HG03097 (cell line): ENCODE results near the gene ZNF837.
"Not testable (repeated sequence)": the region's sequence is repeated elsewhere in the genome, so short reads cannot be mapped to it uniquely, and the experiment has no call there.

Experiments used
- ATAC-seq: cut with Tn5 transposase; IDR thresholded peaks from one replicate; pipeline ENCODE4 v1.9.1; 2021; ENCODE audit not compliant: unreplicated experiment, low FRiP score

Gene ZNF837

GRCh38 chr19:58380662-58381459 is at the start of gene ZNF837:
Gene ZNF837, minus strand, starts transcription at chr19:58381030. Its CDS starts 11,698 bp downstream, at chr19:58369332.
- peak; percentile 86 for ATAC-seq

GRCh38 chr19:58429745-58430144 is 48.9 kb upstream of the ZNF837 start:
- no peak for ATAC-seq

- ATAC-seq: no peak
Observed at GRCh38 chr19:58428617-58429016, 47.8 kb upstream of the ZNF837 start.

- no peak for ATAC-seq
Observed at GRCh38 chr19:58417071-58417470, 36.2 kb upstream of the ZNF837 start.

- ATAC-seq: no peak
Observed at GRCh38 chr19:58416604-58417003, 35.8 kb upstream of the ZNF837 start.

- peak; percentile 26 for ATAC-seq
Observed at GRCh38 chr19:58409010-58409790, 28.4 kb upstream of the ZNF837 start.

GRCh38 chr19:58408152-58409009 is 27.6 kb upstream of the ZNF837 start, which contains the start of gene ZNF584:
Gene ZNF584, plus strand, starts transcription at chr19:58408649. Its CDS starts 499 bp downstream, at chr19:58409148.
- peak; percentile 87 for ATAC-seq

GRCh38 chr19:58407658-58408151 is 26.9 kb upstream of the ZNF837 start:
- no peak for ATAC-seq

GRCh38 chr19:58406818-58407657 is 26.2 kb upstream of the ZNF837 start:
- ATAC-seq: no peak

- not testable (repeated sequence) for ATAC-seq
Observed at GRCh38 chr19:58403920-58404478, 23.2 kb upstream of the ZNF837 start.

GRCh38 chr19:58401840-58402421 is 21.1 kb upstream of the ZNF837 start:
- ATAC-seq: no peak

- peak; percentile 96 for ATAC-seq
Observed at GRCh38 chr19:58400916-58401839, 20.3 kb upstream of the ZNF837 start.

GRCh38 chr19:58400316-58400915 is 19.6 kb upstream of the ZNF837 start:
- no peak for ATAC-seq

- ATAC-seq: no peak
Observed at GRCh38 chr19:58399903-58400302, 19.1 kb upstream of the ZNF837 start.

GRCh38 chr19:58398545-58398944 is 17.7 kb upstream of the ZNF837 start:
- no peak for ATAC-seq

GRCh38 chr19:58398087-58398486 is 17.3 kb upstream of the ZNF837 start:
- no peak for ATAC-seq

- ATAC-seq: no peak
Observed at GRCh38 chr19:58397533-58398037, 16.8 kb upstream of the ZNF837 start.
